ENCODE measurements around the gene GPR158.

GPR158 gene

GRCh38 chr10:25390733-25391132 lies 215.9 kb downstream of the GPR158 start:
- no peaks in the 10 kb centered on the region for H3K27me3 ChIP-seq (ENCODE audit: control insufficient read depth, insufficient read depth, low read length)
- no peaks in the 10 kb centered on the region for H3K36me3 ChIP-seq (ENCODE audit: control insufficient read depth, insufficient read depth, low read length)
- no peaks in the 10 kb centered on the region for H3K4me1 ChIP-seq (ENCODE audit: control insufficient read depth, insufficient read depth, low read length)
- H3K27ac ChIP-seq (ENCODE audit: low read length) = no peak overlapping the region
- no peaks in the 10 kb centered on the region; the same call in 1 of the 2 replicates for H3K9me3 ChIP-seq (ENCODE audit: control insufficient read depth, insufficient read depth, low read length)
- no CpG with 5 or more reads among the region's 3 CpGs for WGBS (ENCODE audit: insufficient coverage, insufficient read length)
- DNase-seq (ENCODE audit: low read depth, low spot score) = no peak
- H3K4me3 ChIP-seq (ENCODE audit: low read length) = no peak overlapping the region

GRCh38 chr10:25392132-25392531 lies 217.3 kb downstream of the GPR158 start:
- no peak overlapping the region for H3K27ac ChIP-seq (ENCODE audit: low read length)
- H3K4me3 ChIP-seq (ENCODE audit: low read length) = no peak overlapping the region
- no peaks in the 10 kb centered on the region; the same call in 1 of the 2 replicates for H3K9me3 ChIP-seq (ENCODE audit: control insufficient read depth, insufficient read depth, low read length)
- H3K36me3 ChIP-seq (ENCODE audit: control insufficient read depth, insufficient read depth, low read length) = no peaks in the 10 kb centered on the region
- H3K4me1 ChIP-seq (ENCODE audit: control insufficient read depth, insufficient read depth, low read length) = no peaks in the 10 kb centered on the region
- no peak for DNase-seq (ENCODE audit: low read depth, low spot score)
- H3K27me3 ChIP-seq (ENCODE audit: control insufficient read depth, insufficient read depth, low read length) = no peaks in the 10 kb centered on the region
- no CpG with 5 or more reads among the region's 3 CpGs for WGBS (ENCODE audit: insufficient coverage, insufficient read length)

- no peak overlapping the region for H3K4me3 ChIP-seq (ENCODE audit: low read length)
- no CpG with 5 or more reads among the region's 2 CpGs for WGBS (ENCODE audit: insufficient coverage, insufficient read length)
These were observed 218.8 kb downstream of the GPR158 start for GRCh38 chr10:25393621-25394020.

GRCh38 chr10:25398680-25399079 lies 223.9 kb downstream of the GPR158 start:
- Histone ChIP-seq H3K27me3 (ENCODE audit: control insufficient read depth, insufficient read depth, low read length) (no peaks in the 10 kb centered on the region), H3K4me3 (ENCODE audit: low read length) (no peak overlapping the region), H3K36me3 (ENCODE audit: control insufficient read depth, insufficient read depth, low read length) (no peaks in the 10 kb centered on the region), H3K27ac (ENCODE audit: low read length) (no peak overlapping the region), H3K9me3 (ENCODE audit: control insufficient read depth, insufficient read depth, low read length) (no peaks in the 10 kb centered on the region), H3K4me1 (ENCODE audit: control insufficient read depth, insufficient read depth, low read length) (no peaks in the 10 kb centered on the region)
- no CpG with 5 or more reads among the region's 3 CpGs for WGBS (ENCODE audit: insufficient coverage, insufficient read length)
- DNase-seq (ENCODE audit: low read depth, low spot score) = no peak

More at GRCh38 chr10:25393621-25394020, 218.8 kb downstream of the GPR158 start:
- Histone ChIP-seq H3K27ac (ENCODE audit: low read length) (no peak overlapping the region), H3K27me3 (ENCODE audit: control insufficient read depth, insufficient read depth, low read length) (no peaks in the 10 kb centered on the region), H3K4me1 (ENCODE audit: control insufficient read depth, insufficient read depth, low read length) (no peaks in the 10 kb centered on the region), H3K9me3 (ENCODE audit: control insufficient read depth, insufficient read depth, low read length) (no peaks in the 10 kb centered on the region; the same call in 1 of the 2 replicates), H3K36me3 (ENCODE audit: control insufficient read depth, insufficient read depth, low read length) (no peaks in the 10 kb centered on the region)
- no peak for DNase-seq (ENCODE audit: low read depth, low spot score)

- H3K9me3 ChIP-seq (ENCODE audit: control insufficient read depth, insufficient read depth, low read length) = no peaks in the 10 kb centered on the region
- no peaks in the 10 kb centered on the region for H3K4me1 ChIP-seq (ENCODE audit: control insufficient read depth, insufficient read depth, low read length)
- H3K27me3 ChIP-seq (ENCODE audit: control insufficient read depth, insufficient read depth, low read length) = no peaks in the 10 kb centered on the region
- no peak for DNase-seq (ENCODE audit: low read depth, low spot score)
- no CpG with 5 or more reads among the region's 1 CpG for WGBS (ENCODE audit: insufficient coverage, insufficient read length)
- no peak overlapping the region for H3K4me3 ChIP-seq (ENCODE audit: low read length)
- H3K36me3 ChIP-seq (ENCODE audit: control insufficient read depth, insufficient read depth, low read length) = no peaks in the 10 kb centered on the region
- H3K27ac ChIP-seq (ENCODE audit: low read length) = no peak overlapping the region
These were observed 231.1 kb downstream of the GPR158 start for GRCh38 chr10:25405871-25406270.

GRCh38 chr10:25417611-25418010 lies 242.8 kb downstream of the GPR158 start:
- DNase-seq (ENCODE audit: low read depth, low spot score) = no peak
- Histone ChIP-seq H3K27me3 (ENCODE audit: control insufficient read depth, insufficient read depth, low read length) (no peaks in the 10 kb centered on the region), H3K9me3 (ENCODE audit: control insufficient read depth, insufficient read depth, low read length) (no peaks in the 10 kb centered on the region), H3K27ac (ENCODE audit: low read length) (no peak overlapping the region), H3K36me3 (ENCODE audit: control insufficient read depth, insufficient read depth, low read length) (no peaks in the 10 kb centered on the region), H3K4me1 (ENCODE audit: control insufficient read depth, insufficient read depth, low read length) (no peaks in the 10 kb centered on the region), H3K4me3 (ENCODE audit: low read length) (no peak overlapping the region)
- WGBS (ENCODE audit: insufficient coverage, insufficient read length) = no CpG with 5 or more reads among the region's 2 CpGs

GRCh38 chr10:25425776-25426175 lies 251.0 kb downstream of the GPR158 start:
- no peak overlapping the region for H3K4me3 ChIP-seq (ENCODE audit: low read length)
- H3K27me3 ChIP-seq (ENCODE audit: control insufficient read depth, insufficient read depth, low read length) = no peaks in the 10 kb centered on the region
- no CpG with 5 or more reads among the region's 2 CpGs for WGBS (ENCODE audit: insufficient coverage, insufficient read length)
- H3K36me3 ChIP-seq (ENCODE audit: control insufficient read depth, insufficient read depth, low read length) = no peaks in the 10 kb centered on the region
- DNase-seq (ENCODE audit: low read depth, low spot score) = no peak
- no peaks in the 10 kb centered on the region for H3K4me1 ChIP-seq (ENCODE audit: control insufficient read depth, insufficient read depth, low read length)
- no peak overlapping the region for H3K27ac ChIP-seq (ENCODE audit: low read length)
- H3K9me3 ChIP-seq (ENCODE audit: control insufficient read depth, insufficient read depth, low read length) = no peaks in the 10 kb centered on the region

- Histone ChIP-seq H3K4me3 (ENCODE audit: low read length) (no peak overlapping the region), H3K9me3 (ENCODE audit: control insufficient read depth, insufficient read depth, low read length) (no peaks in the 10 kb centered on the region), H3K27me3 (ENCODE audit: control insufficient read depth, insufficient read depth, low read length) (no peaks in the 10 kb centered on the region), H3K36me3 (ENCODE audit: control insufficient read depth, insufficient read depth, low read length) (no peaks in the 10 kb centered on the region), H3K27ac (ENCODE audit: low read length) (no peak overlapping the region), H3K4me1 (ENCODE audit: control insufficient read depth, insufficient read depth, low read length) (no peaks in the 10 kb centered on the region)
- no peak for DNase-seq (ENCODE audit: low read depth, low spot score)
- WGBS (ENCODE audit: insufficient coverage, insufficient read length) = 100% methylated on average over 1 of the region's 2 CpGs
These were observed 261.6 kb downstream of the GPR158 start for GRCh38 chr10:25436431-25436830.

- no peaks in the 10 kb centered on the region for H3K36me3 ChIP-seq (ENCODE audit: control insufficient read depth, insufficient read depth, low read length)
- no peak overlapping the region for H3K27ac ChIP-seq (ENCODE audit: low read length)
- WGBS (ENCODE audit: insufficient coverage, insufficient read length) = no CpG with 5 or more reads among the region's 1 CpG
- no peak for DNase-seq (ENCODE audit: low read depth, low spot score)
- no peaks in the 10 kb centered on the region for H3K4me1 ChIP-seq (ENCODE audit: control insufficient read depth, insufficient read depth, low read length)
- no peaks in the 10 kb centered on the region for H3K9me3 ChIP-seq (ENCODE audit: control insufficient read depth, insufficient read depth, low read length)
- H3K27me3 ChIP-seq (ENCODE audit: control insufficient read depth, insufficient read depth, low read length) = no peaks in the 10 kb centered on the region
- H3K4me3 ChIP-seq (ENCODE audit: low read length) = no peak overlapping the region
These were observed 266.5 kb downstream of the GPR158 start for GRCh38 chr10:25441270-25441669.

- DNase-seq (ENCODE audit: low read depth, low spot score) = no peak
- Histone ChIP-seq H3K9me3 (ENCODE audit: control insufficient read depth, insufficient read depth, low read length) (no peaks in the 10 kb centered on the region), H3K4me1 (ENCODE audit: control insufficient read depth, insufficient read depth, low read length) (no peaks in the 10 kb centered on the region), H3K27me3 (ENCODE audit: control insufficient read depth, insufficient read depth, low read length) (no peaks in the 10 kb centered on the region), H3K27ac (ENCODE audit: low read length) (no peak overlapping the region), H3K4me3 (ENCODE audit: low read length) (no peak overlapping the region), H3K36me3 (ENCODE audit: control insufficient read depth, insufficient read depth, low read length) (no peaks in the 10 kb centered on the region)
- WGBS (ENCODE audit: insufficient coverage, insufficient read length) = over 99% methylated on average over 6 of the region's 6 CpGs
These were observed 269.5 kb downstream of the GPR158 start for GRCh38 chr10:25444266-25444665.

GRCh38 chr10:25451401-25451800 lies 276.6 kb downstream of the GPR158 start:
- H3K27me3 ChIP-seq (ENCODE audit: control insufficient read depth, insufficient read depth, low read length) = no peaks in the 10 kb centered on the region
- no peak for DNase-seq (ENCODE audit: low read depth, low spot score)
- no peaks in the 10 kb centered on the region for H3K4me1 ChIP-seq (ENCODE audit: control insufficient read depth, insufficient read depth, low read length)
- H3K4me3 ChIP-seq (ENCODE audit: low read length) = no peak overlapping the region
- no peak overlapping the region for H3K27ac ChIP-seq (ENCODE audit: low read length)
- H3K36me3 ChIP-seq (ENCODE audit: control insufficient read depth, insufficient read depth, low read length) = no peaks in the 10 kb centered on the region
- WGBS (ENCODE audit: insufficient coverage, insufficient read length) = 100% methylated on average over 2 of the region's 4 CpGs
- H3K9me3 ChIP-seq (ENCODE audit: control insufficient read depth, insufficient read depth, low read length) = no peaks in the 10 kb centered on the region
